Measurements from ENCODE around the gene TMEM245. TPM values are rescaled to one million over a fixed set of nuclear protein-coding genes. Genes with fewer than 3 reads are reported as not detected.

TMEM245 gene
- total RNA-seq, 2 experiments from 2014 or later = 23.3 to 26.7 TPM

DNA sequence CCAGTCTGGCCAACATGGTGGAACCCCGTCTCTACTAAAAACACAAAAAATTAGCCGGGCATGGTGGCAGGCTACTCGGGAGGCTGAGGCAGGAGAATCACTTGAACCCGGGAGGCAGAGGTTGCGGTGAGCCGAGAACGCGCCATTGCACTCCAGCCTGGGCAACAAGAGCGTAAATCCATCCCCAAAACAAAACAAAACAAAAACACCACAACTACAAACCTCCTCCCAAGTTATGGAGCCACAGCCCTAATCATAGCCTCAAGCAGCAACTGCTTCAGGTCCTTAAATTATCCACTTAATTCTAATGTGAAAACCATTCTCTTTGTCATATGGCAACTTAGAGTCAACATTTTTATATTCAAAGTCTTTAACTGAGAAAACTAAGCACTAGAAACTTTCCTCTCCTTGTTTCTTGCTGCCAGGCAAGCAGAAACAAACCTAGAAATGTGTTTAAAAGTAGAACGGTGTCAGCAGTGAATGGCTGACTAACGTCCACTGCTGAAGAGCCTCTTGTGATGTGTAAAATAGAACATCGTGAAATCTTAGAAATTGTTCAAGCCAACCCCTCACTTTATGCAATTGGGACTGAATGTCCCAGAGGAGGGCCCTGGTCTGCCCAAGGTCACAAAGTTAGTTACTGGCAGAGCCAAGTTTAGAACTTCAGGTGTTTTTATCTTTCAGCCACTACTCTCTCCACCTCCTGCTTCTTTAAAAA lies 5.7 kb downstream of the TMEM245 start:
- H3K27ac Mint-ChIP-seq = peak overlapping the region; percentile 78
- no peaks in the 10 kb centered on the region for H3K9me3 Mint-ChIP-seq
- TF ChIP-seq, protein P1, sequence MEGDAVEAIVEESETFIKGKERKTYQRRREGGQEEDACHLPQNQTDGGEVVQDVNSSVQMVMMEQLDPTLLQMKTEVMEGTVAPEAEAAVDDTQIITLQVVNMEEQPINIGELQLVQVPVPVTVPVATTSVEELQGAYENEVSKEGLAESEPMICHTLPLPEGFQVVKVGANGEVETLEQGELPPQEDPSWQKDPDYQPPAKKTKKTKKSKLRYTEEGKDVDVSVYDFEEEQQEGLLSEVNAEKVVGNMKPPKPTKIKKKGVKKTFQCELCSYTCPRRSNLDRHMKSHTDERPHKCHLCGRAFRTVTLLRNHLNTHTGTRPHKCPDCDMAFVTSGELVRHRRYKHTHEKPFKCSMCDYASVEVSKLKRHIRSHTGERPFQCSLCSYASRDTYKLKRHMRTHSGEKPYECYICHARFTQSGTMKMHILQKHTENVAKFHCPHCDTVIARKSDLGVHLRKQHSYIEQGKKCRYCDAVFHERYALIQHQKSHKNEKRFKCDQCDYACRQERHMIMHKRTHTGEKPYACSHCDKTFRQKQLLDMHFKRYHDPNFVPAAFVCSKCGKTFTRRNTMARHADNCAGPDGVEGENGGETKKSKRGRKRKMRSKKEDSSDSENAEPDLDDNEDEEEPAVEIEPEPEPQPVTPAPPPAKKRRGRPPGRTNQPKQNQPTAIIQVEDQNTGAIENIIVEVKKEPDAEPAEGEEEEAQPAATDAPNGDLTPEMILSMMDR (IDR thresholded peaks at IDR 0.05) = no peak
- no peak overlapping the region for H3K4me3 Mint-ChIP-seq
- no peaks in the 10 kb centered on the region for H3K27me3 Mint-ChIP-seq
- ATAC-seq (no peak), DNase-seq (no peak)
- H3K36me3 Mint-ChIP-seq (ENCODE audit: low read depth) = peaks cover 28% of the 10 kb centered on the region
- peaks cover 81% of the 10 kb centered on the region for H3K4me1 Mint-ChIP-seq (ENCODE audit: low read depth)
- intact Hi-C loops (cut with micrococcal nuclease) = loop anchor here (5.0 to 10.0 kb wide), 2 partner anchors 102 to 301 kb away; partner anchors contain the start of gene CTNNAL1
- CTCF ChIA-PET = no interaction called here
- POLR2A ChIA-PET = no interaction called here

DNA sequence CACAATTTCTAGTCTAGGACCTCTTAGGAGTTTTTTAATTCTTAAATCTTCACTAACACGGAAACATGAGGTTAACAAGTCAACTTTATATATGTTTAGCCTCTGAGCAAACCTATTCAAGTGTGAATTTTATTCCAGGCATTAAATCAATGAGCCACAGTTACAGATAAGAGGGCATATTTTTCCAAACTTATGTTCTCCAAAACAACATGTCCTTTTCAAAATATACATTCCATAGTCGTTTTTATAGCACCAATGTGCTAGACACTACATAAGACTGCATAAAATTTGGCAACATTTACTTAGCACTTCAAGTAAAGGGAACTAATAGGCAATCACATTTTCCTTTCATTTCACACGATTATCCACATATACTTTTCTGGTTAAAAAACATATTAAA lies 6.5 kb downstream of the TMEM245 start:
- POLR2A ChIA-PET = no interaction called here
- H3K4me1 Mint-ChIP-seq (ENCODE audit: low read depth) = peaks cover 86% of the 10 kb centered on the region
- no peak for ATAC-seq
- no peak overlapping the region for H3K27ac Mint-ChIP-seq
- TF ChIP-seq, protein P1 (IDR thresholded peaks at IDR 0.05) = no peak
- no peak for DNase-seq
- H3K27me3 Mint-ChIP-seq = no peaks in the 10 kb centered on the region
- H3K36me3 Mint-ChIP-seq (ENCODE audit: low read depth) = peaks cover 28% of the 10 kb centered on the region
- CTCF ChIA-PET = no interaction called here
- H3K9me3 Mint-ChIP-seq = no peaks in the 10 kb centered on the region
- no peak overlapping the region for H3K4me3 Mint-ChIP-seq
- intact Hi-C loops (cut with micrococcal nuclease) = loop anchor here (5.0 to 10.0 kb wide), 2 partner anchors 101 to 302 kb away; partner anchors contain the start of gene CTNNAL1

DNA sequence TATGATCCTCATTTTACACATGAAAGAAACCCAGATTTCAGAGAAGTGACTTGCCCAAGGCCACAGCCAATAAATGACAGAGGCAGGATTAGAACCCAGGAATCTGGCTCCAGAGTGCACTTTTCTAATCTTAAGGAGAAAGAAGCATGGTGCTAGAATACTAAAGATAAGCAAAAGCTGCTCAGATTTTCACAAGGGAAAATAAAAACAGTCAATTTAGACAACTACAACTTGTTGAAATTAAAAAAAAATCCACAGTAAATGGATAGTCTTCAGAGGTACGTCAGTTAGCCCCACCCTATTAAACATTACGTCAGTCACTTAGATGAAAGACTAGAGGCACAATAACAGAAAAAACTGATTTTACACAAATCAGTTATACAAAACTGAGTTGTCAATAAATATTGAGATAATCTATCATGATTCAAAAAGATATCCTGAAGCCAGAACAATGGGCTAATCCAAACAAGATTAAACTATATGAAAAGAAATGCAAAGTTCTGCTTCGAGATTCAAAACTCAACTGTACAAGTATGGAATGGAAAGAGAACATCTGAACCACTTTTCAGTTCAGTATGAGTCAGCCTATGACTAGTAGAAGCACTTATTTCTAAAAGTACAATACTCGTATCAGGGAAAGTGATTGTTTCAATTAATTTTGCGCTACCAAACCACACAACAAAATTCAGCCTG lies 9.3 kb downstream of the TMEM245 start:
- DNase-seq (no peak), ATAC-seq (peak; percentile 66)
- Mint-ChIP-seq H3K27ac (peak overlapping the region; percentile 88), H3K4me1 (ENCODE audit: low read depth) (peaks cover 81% of the 10 kb centered on the region), H3K9me3 (no peaks in the 10 kb centered on the region), H3K27me3 (no peaks in the 10 kb centered on the region), H3K36me3 (ENCODE audit: low read depth) (peaks cover 15% of the 10 kb centered on the region), H3K4me3 (peak overlapping the region; percentile 63)
- TF ChIP-seq, protein P1 (IDR thresholded peaks at IDR 0.05) = no peak
- CTCF ChIA-PET = interaction anchor here (1.0 to 3.6 kb wide), 4 partner anchors 8 to 13 kb away, joined by 3 to 15 read pairs (median 4); partner anchors contain the start of gene TMEM245
- POLR2A ChIA-PET = interaction anchor here (1.2 to 1.8 kb wide), 3 partner anchors 9 to 11 kb away, joined by 5 to 12 read pairs (median 9); partner anchors contain the start of gene TMEM245
- intact Hi-C loops (cut with micrococcal nuclease) = loop anchor here (5.0 to 10.0 kb wide), 2 partner anchors 98 to 304 kb away; partner anchors contain the start of gene CTNNAL1

DNA sequence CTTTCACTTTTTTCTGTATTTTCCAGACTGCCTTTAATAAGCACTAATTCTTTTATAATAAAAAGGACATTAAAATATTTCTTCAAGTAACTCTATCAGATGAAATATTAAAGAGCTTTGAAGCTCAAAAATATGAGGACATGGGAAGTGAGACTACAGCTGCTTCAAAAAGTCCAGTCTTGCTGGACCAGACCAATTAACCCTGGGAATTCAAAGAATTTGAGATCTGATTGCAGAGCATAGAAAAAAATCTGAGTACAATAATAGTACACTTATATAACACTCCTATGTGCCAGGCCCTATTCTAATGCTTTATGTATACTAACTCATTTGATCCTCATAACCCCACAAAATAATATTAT lies 9.8 kb downstream of the TMEM245 start:
- DNase-seq (no peak), ATAC-seq (no peak)
- peaks cover 2% of the 10 kb centered on the region for H3K9me3 Mint-ChIP-seq
- no peaks in the 10 kb centered on the region for H3K27me3 Mint-ChIP-seq
- POLR2A ChIA-PET = interaction anchor here (1.8 kb wide), 2 partner anchors 9 to 10 kb away, joined by 9 to 12 read pairs; partner anchors contain the start of gene TMEM245
- peaks cover 82% of the 10 kb centered on the region for H3K4me1 Mint-ChIP-seq (ENCODE audit: low read depth)
- H3K4me3 Mint-ChIP-seq = peak overlapping the region; percentile 63
- H3K36me3 Mint-ChIP-seq (ENCODE audit: low read depth) = peaks cover 21% of the 10 kb centered on the region
- intact Hi-C loops (cut with micrococcal nuclease) = loop anchor here (5.0 to 10.0 kb wide), 2 partner anchors 98 to 305 kb away; partner anchors contain the start of gene CTNNAL1
- CTCF ChIA-PET = interaction anchor here (0.8 to 3.6 kb wide), 5 partner anchors 8 to 12 kb away, joined by 3 to 15 read pairs (median 4); partner anchors contain the start of gene TMEM245
- peak overlapping the region; percentile 88 for H3K27ac Mint-ChIP-seq
- TF ChIP-seq, protein P1 (IDR thresholded peaks at IDR 0.05) = no peak
